Calu3 (cell line): ENCODE results near the gene RHOF. TPM values are rescaled to one million over a fixed set of nuclear protein-coding genes. Genes with fewer than 3 reads are reported as not detected.

ENCODE experiments used
- BruUV-seq: library from RNA; stranded (reverse); fragments of 400-500 nt; replicated peaks from 2 replicates; lab custom pipeline; 2021; lab: Mats Ljungman, UMichigan
- CTCF ChIA-PET: fragments of 300-600 bp; sonication (Branson Sonifier 250); formaldehyde crosslinking; loops from one replicate; lab custom pipeline; 2022; ENCODE audit warnings: antibody characterized with exemption; lab: Charles Lee
- DNase-seq: peaks from one replicate; pipeline ENCODE4 v3.0.0; 2022
- H3K27ac Mint-ChIP-seq: one replicate; pipeline ENCODE4 v1.8.0; 2022; ENCODE audit warnings: mixed read lengths; ENCODE audit not compliant: unreplicated experiment
- H3K27me3 Mint-ChIP-seq: one replicate; pipeline ENCODE4 v1.8.0; 2022; ENCODE audit warnings: mixed read lengths; ENCODE audit not compliant: unreplicated experiment
- H3K36me3 Mint-ChIP-seq: one replicate; pipeline ENCODE4 v1.8.0; 2022; ENCODE audit warnings: mild to moderate bottlenecking, moderate library complexity, mixed read lengths; ENCODE audit not compliant: insufficient read depth, unreplicated experiment
- H3K4me1 Mint-ChIP-seq: one replicate; pipeline ENCODE4 v1.8.0; 2022; ENCODE audit warnings: mild to moderate bottlenecking, low read depth, mixed read lengths; ENCODE audit not compliant: unreplicated experiment
- H3K4me3 Mint-ChIP-seq: one replicate; pipeline ENCODE4 v1.8.0; 2022; ENCODE audit warnings: mild to moderate bottlenecking, low read depth, moderate library complexity, mixed read lengths; ENCODE audit not compliant: unreplicated experiment
- H3K9me3 Mint-ChIP-seq: one replicate; pipeline ENCODE4 v1.8.0; 2022; ENCODE audit warnings: low read depth, mixed read lengths; ENCODE audit not compliant: unreplicated experiment
- intact Hi-C: fragments of 100-400 bp; cut with micrococcal nuclease; formaldehyde crosslinking; loops from one replicate; pipeline ENCODE4 v1.10.0; 2022; ENCODE audit not compliant: unreplicated experiment
- total RNA-seq: library from RNA; stranded (reverse); gene quantifications from 2 replicates; pipeline ENCODE4 v1.2.3, GENCODE V29; 2022
- TF ChIP-seq, protein P1 (sequence below): fragments of 200-600 bp; IDR thresholded peaks from one replicate; pipeline ENCODE4 v1.8.0; 2022; ENCODE audit warnings: antibody characterized with exemption; ENCODE audit not compliant: unreplicated experiment

RHOF gene
- total RNA-seq, 1 experiment from 2014 or later = 73.9 TPM

DNA sequence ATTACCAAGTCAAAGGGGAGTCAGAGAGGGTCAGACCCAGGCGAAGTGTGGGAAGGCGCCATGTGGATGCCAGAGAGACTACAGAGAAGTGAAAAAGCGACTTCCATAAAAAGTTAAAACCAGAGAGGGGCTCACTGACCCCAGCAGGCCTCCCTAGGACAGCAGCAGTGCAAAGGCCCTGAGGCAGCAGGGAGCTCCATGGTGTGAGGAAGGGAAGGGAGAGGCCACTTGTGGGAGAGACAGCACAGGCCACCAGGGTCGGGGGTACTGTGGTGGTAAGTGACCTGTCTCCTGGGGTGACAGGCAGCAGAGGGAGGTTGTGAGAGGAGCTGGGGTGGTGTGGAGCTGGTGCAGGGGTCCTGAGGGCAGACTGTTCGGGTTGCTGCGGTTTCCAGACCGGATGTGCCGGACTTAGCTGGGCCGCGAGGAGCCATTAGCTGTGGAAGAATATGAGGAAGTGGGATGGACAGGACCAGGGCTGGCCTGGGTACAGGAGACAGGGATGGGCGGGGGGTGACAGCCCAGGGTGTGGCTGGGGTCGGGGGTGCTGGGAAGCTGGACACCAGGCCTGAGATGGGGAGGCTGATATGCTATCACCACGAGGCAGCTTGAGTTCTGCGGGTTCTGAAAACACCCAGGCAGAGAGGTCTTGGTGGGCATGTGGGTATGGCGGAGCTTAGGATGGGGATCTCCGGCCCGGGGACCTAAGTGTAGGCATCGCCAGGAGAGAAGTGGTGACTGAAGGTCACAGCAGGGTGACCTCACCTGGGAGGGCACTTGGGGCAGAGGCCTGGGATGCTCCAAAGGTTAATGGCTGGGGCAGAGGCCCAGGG, 33.0 kb upstream of the RHOF start:
- Mint-ChIP-seq H3K27me3 (no peaks in the 10 kb centered on the region), H3K4me1 (no peaks in the 10 kb centered on the region), H3K36me3 (peaks cover 77% of the 10 kb centered on the region), H3K4me3 (no peak overlapping the region), H3K9me3 (no peaks in the 10 kb centered on the region), H3K27ac (peak overlapping the region; percentile 6)
- BruUV-seq = no TSS peak
- no peak for DNase-seq
- TF ChIP-seq, protein P1, sequence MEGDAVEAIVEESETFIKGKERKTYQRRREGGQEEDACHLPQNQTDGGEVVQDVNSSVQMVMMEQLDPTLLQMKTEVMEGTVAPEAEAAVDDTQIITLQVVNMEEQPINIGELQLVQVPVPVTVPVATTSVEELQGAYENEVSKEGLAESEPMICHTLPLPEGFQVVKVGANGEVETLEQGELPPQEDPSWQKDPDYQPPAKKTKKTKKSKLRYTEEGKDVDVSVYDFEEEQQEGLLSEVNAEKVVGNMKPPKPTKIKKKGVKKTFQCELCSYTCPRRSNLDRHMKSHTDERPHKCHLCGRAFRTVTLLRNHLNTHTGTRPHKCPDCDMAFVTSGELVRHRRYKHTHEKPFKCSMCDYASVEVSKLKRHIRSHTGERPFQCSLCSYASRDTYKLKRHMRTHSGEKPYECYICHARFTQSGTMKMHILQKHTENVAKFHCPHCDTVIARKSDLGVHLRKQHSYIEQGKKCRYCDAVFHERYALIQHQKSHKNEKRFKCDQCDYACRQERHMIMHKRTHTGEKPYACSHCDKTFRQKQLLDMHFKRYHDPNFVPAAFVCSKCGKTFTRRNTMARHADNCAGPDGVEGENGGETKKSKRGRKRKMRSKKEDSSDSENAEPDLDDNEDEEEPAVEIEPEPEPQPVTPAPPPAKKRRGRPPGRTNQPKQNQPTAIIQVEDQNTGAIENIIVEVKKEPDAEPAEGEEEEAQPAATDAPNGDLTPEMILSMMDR = no peak
- CTCF ChIA-PET = interaction anchor here (0.6 to 1.3 kb wide), 2 partner anchors 9 to 32 kb away, joined by 3 read pairs; no protein-coding TSS in a partner anchor
- intact Hi-C loops = no loop called here

DNA sequence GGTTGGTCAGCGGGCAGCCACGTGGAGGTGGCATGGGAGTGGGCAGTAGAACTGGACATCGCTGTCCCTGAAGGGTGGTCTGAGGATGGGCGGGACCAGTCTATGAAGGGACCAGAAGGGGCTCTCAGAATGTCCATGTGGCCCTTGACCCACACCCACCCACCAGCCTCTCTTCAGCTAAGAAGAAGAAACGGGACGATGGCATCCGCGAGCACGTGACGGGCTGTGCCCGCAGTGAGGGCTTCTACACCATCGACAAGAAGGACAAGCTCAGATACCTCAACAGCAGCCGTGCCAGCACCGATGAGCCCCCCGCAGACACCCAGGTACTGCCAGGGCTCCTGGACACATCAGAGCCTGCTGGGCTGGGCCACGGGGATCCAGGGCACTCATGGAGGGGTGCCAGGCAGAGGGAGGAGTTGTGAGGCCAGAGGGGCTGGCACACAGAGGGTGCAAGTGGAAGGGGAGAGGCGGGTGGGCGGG, 31.6 kb upstream of the RHOF start:
- Mint-ChIP-seq H3K36me3 (peaks cover 72% of the 10 kb centered on the region), H3K4me3 (no peak overlapping the region), H3K4me1 (no peaks in the 10 kb centered on the region), H3K27ac (no peak overlapping the region), H3K27me3 (no peaks in the 10 kb centered on the region), H3K9me3 (no peaks in the 10 kb centered on the region)
- CTCF ChIA-PET = no interaction called here
- intact Hi-C loops = no loop called here
- BruUV-seq = no TSS peak
- no peak for DNase-seq
- TF ChIP-seq, protein P1 = no peak

DNA sequence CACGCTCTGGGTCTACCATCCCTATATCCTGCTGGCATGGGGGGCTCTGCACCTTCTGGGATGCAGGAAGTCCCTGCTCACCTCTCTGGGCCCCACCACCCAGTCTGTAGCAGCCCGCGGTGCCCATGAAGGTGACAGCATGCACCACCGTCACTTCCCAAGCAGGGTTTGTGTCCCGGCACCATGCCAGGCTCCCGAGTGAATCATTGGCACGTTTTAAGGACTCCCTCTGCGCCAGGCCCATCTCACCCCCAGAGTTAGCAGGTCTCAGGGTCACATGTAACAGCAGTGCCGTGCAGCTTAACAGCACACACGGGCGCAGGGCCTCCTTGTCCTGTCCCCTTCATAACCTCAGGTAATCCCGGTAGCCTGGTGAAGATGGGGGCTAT, 30.2 kb upstream of the RHOF start:
- Mint-ChIP-seq H3K4me3 (no peak overlapping the region), H3K27ac (no peak overlapping the region), H3K36me3 (peaks cover 72% of the 10 kb centered on the region), H3K4me1 (no peaks in the 10 kb centered on the region), H3K9me3 (no peaks in the 10 kb centered on the region), H3K27me3 (no peaks in the 10 kb centered on the region)
- BruUV-seq = no TSS peak
- CTCF ChIA-PET = no interaction called here
- DNase-seq = no peak
- TF ChIP-seq, protein P1 = no peak
- intact Hi-C loops = no loop called here

DNA sequence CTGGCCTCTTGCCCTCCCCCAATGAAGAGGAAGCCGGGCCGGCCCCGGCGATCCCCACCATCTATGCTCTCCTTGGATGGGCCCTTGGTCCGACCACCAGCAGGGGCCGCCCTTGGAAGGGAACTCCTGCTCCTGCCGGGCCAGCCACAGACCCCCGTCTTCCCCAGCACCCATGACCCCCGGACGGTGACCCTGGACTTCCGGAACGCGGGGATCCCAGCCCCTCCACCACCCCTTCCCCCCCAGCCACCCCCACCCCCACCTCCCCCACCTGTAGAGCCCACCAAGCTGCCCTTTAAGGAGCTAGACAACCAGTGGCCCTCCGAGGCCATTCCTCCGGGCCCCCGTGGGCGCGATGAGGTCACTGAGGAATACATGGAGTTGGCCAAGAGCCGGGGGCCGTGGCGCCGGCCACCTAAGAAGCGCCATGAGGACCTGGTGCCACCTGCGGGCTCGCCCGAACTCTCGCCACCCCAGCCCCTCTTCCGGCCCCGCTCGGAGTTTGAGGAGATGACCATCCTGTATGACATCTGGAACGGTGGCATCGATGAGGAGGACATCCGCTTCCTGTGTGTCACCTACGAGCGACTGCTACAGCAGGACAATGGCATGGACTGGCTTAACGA, 29.7 kb upstream of the RHOF start:
- DNase-seq = no peak
- H3K27ac Mint-ChIP-seq = no peak overlapping the region
- H3K27me3 Mint-ChIP-seq = no peaks in the 10 kb centered on the region
- no peaks in the 10 kb centered on the region for H3K4me1 Mint-ChIP-seq
- TF ChIP-seq, protein P1 = no peak
- H3K4me3 Mint-ChIP-seq = no peak overlapping the region
- peaks cover 70% of the 10 kb centered on the region for H3K36me3 Mint-ChIP-seq
- H3K9me3 Mint-ChIP-seq = no peaks in the 10 kb centered on the region
- BruUV-seq = no TSS peak
- CTCF ChIA-PET = no interaction called here
- intact Hi-C loops = no loop called here
